Measurements from ENCODE around the gene PPP1R9B. TPM values are rescaled to one million over a fixed set of nuclear protein-coding genes. Genes with fewer than 3 reads are reported as not detected.

PPP1R9B gene
- total and polyA plus RNA-seq, 2 of the 8 experiments (the other 6 are each of a cell fraction or from before 2014, with no cell fraction given): 5.2 to 13.1 TPM

- Histone ChIP-seq H2BK5ac (ENCODE audit: low read depth, low read length) (no peak overlapping the region), H3K9ac (replicated peaks in 1 of 4; ENCODE audit: extremely low read depth in 1 of 4, low read depth in 3 of 4, low read length in 3 of 4) (no peak overlapping the region), H4K20me1 (replicated peaks in 1 of 2; ENCODE audit: control insufficient read depth in 1 of 2, insufficient read depth in 2 of 2, low read length in 2 of 2) (no peaks in the 10 kb centered on the region), H2AK5ac (ENCODE audit: low read depth, low read length) (no peak overlapping the region), H3K23ac (ENCODE audit: insufficient read length) (no peak overlapping the region), H3K27me3 (replicated peaks in 1 of 4; ENCODE audit: control insufficient read depth in 3 of 4, extremely low read depth in 1 of 4, insufficient read depth in 3 of 4, low read length in 3 of 4) (no peaks in the 10 kb centered on the region), H3K18ac (ENCODE audit: extremely low read depth, low read length) (no peak overlapping the region), H3K4me3 (ENCODE audit: extremely low read depth in 1 of 4, insufficient read depth in 2 of 4, low read depth in 3 of 4, low read length in 4 of 4) (no peak overlapping the region), H2BK20ac (ENCODE audit: low read length) (no peak overlapping the region), H4K5ac (ENCODE audit: insufficient read length, low read depth, low read length) (no peak overlapping the region), H3K4ac (replicated peaks; ENCODE audit: insufficient read length, low read depth, low read length) (no peak overlapping the region), H3K79me2 (ENCODE audit: control insufficient read depth in 1 of 2, insufficient read depth in 2 of 2, low read length in 2 of 2) (no peaks in the 10 kb centered on the region), H2AFZ (ENCODE audit: low read length) (no peak overlapping the region), H3K56ac (replicated peaks; ENCODE audit: insufficient read length, low read depth, low read length) (no peak overlapping the region), H4K91ac (replicated peaks; ENCODE audit: insufficient read length, low read length) (no peak overlapping the region), H3K27ac (ENCODE audit: low read depth, low read length) (no peak overlapping the region), H3K36me3 (ENCODE audit: control insufficient read depth in 2 of 4, insufficient read depth in 4 of 4, low read length in 3 of 4) (no peaks in the 10 kb centered on the region), H2BK120ac (replicated peaks; ENCODE audit: low read depth, low read length) (no peak overlapping the region), H2BK12ac (ENCODE audit: low read depth, low read length) (no peak overlapping the region), H3K9me3 (ENCODE audit: insufficient read depth in 2 of 2, low read depth in 1 of 2, low read length in 1 of 2) (no peaks in the 10 kb centered on the region), H3K23me2 (ENCODE audit: low read depth, low read length) (peaks cover 4% of the 10 kb centered on the region; the same call in 1 of the 2 replicates), H3K4me2 (ENCODE audit: insufficient read depth in 1 of 2, low read depth in 2 of 2, low read length in 2 of 2) (no peak overlapping the region), H3K4me1 (replicated peaks in 1 of 4; ENCODE audit: control insufficient read depth in 3 of 4, insufficient read depth in 4 of 4, low read length in 3 of 4) (peaks cover 0 to 13% (median 8%) of the 10 kb centered on the region in 4 experiments; a peak in 5 of 7 replicates), H4K8ac (ENCODE audit: extremely low read depth, insufficient read depth, low read length) (no peak overlapping the region), H2BK15ac (ENCODE audit: low read length) (no peak overlapping the region), H3K14ac (ENCODE audit: insufficient read length) (no peak overlapping the region), H3K79me1 (ENCODE audit: low read depth, low read length) (no peaks in the 10 kb centered on the region)
- FAIRE-seq (no peak), DNase-seq (ENCODE audit: low read depth in 1 of 2, low spot score in 2 of 2) (no peak)
- WGBS, 2 experiments (ENCODE audit: extremely low coverage in 1 of 2, insufficient coverage in 1 of 2, insufficient read length in 1 of 2, insufficient replicate concordance in 2 of 2, low coverage in 1 of 2, low lambda C conversion rate in 2 of 2, missing lambda C conversion rate in 1 of 2): 87% methylated on average over 9 of the region's 10 CpGs; no CpG with 5 or more reads in 1 of the 2 experiments
- ChIA-PET CTCF (ENCODE audit: partially characterized antibody) (interaction anchor here (1.3 to 17.0 kb wide), 25 partner anchors 7 to 198 kb away, joined by 3 to 299 read pairs (median 14); partner anchors contain the start of genes COL1A1 and TMEM92), POLR2A (ENCODE audit: partially characterized antibody) (interaction anchor here (1.3 to 1.7 kb wide), 2 partner anchors 7 to 226 kb away, joined by 5 read pairs; partner anchors contain the start of gene LRRC59)
- TF ChIP-seq PHF8 (conservative IDR thresholded peaks at IDR 0.05; ENCODE audit: low read depth, low read length) (no peak), CEBPB (IDR thresholded peaks at IDR 0.05; ENCODE audit: low read depth, low read length) (no peak), BCL11A (IDR thresholded peaks at IDR 0.05; ENCODE audit: low read depth in 2 of 2, low read length in 2 of 2) (no peak), TAF1 (IDR thresholded peaks at IDR 0.05; ENCODE audit: low read depth, low read length) (no peak), HDAC2 (IDR thresholded peaks at IDR 0.05; ENCODE audit: borderline replicate concordance in 1 of 2, low read depth in 2 of 2, low read length in 2 of 2) (no peak), ATF2 (IDR thresholded peaks at IDR 0.05; ENCODE audit: low read length) (no peak), JUND (IDR thresholded peaks at IDR 0.05; ENCODE audit: low read length) (no peak), SIX5 (IDR thresholded peaks at IDR 0.05; ENCODE audit: low read depth, low read length) (no peak), RNF2 (IDR thresholded peaks at IDR 0.05; ENCODE audit: borderline replicate concordance, low read depth, low read length, missing control alignments, poor library complexity, severe bottlenecking) (no peak), CHD1 (IDR thresholded peaks at IDR 0.05; ENCODE audit: low read depth, low read length) (no peak)
Observed at GRCh38 chr17:50170662-50171370, 20.3 kb upstream of the PPP1R9B start.
